Lower leg skin (tissue), 4 donors: ENCODE data around the gene EYA3. TPM values are rescaled to one million over a fixed set of nuclear protein-coding genes. Genes with fewer than 3 reads are reported as not detected.

Source experiments
- DNase-seq, 2 donors: peaks; one replicate each; pipeline ENCODE4 v3.0.0-alpha.2; 2019; ENCODE audit warnings: low spot score in 2 of 2
- H3K4me3 ChIP-seq: fragments of 200-600 bp; sonication (generic); 2 replicates; pipeline ENCODE4 v1.5.1; 2017; ENCODE audit warnings: mild to moderate bottlenecking, low read depth; ENCODE audit not compliant: poor library complexity, severe bottlenecking
- POLR2A ChIP-seq, 2 donors: fragments of 450-650 bp; IDR thresholded peaks; one replicate each; pipeline ENCODE4 v1.6.1; 2016 to 2017; ENCODE audit warnings: antibody characterized with exemption in 2 of 2, mild to moderate bottlenecking in 1 of 2, moderate library complexity in 1 of 2
- WGBS, 2 donors: methylation state at CpG; one replicate each; pipeline ENCODE4 v1.1.5; 2018; 5-methylcytosine and 5-hydroxymethylcytosine counted together
- intact Hi-C: fragments of 100-400 bp; cut with DNase I; formaldehyde crosslinking; loops from one replicate; pipeline ENCODE4 v1.15.0; 2023; ENCODE audit warnings: low total_unique reads
- total RNA-seq, 4 donors: library from RNA; depleted of rRNA; stranded (reverse); fragments of >200 nt; gene quantifications; one replicate each; pipeline ENCODE4 v1.1.0, GENCODE V29; 2016
- TF ChIP-seq, protein P1 (sequence below), 3 donors: fragments of 450-650 bp; IDR thresholded peaks; one replicate each; pipeline ENCODE4 v1.5.1; 2016; ENCODE audit warnings: antibody characterized with exemption in 3 of 3, mild to moderate bottlenecking in 3 of 3, moderate library complexity in 2 of 3

EYA3 gene
- total RNA-seq, 4 donors from 2014 or later = 14.9 to 20.1 (median 17.1) TPM

- no peak overlapping the region for H3K4me3 ChIP-seq
- intact Hi-C loops = no loop called here
- TF ChIP-seq POLR2A (IDR thresholded peaks at IDR 0.05) = no peak
- TF ChIP-seq, protein P1, sequence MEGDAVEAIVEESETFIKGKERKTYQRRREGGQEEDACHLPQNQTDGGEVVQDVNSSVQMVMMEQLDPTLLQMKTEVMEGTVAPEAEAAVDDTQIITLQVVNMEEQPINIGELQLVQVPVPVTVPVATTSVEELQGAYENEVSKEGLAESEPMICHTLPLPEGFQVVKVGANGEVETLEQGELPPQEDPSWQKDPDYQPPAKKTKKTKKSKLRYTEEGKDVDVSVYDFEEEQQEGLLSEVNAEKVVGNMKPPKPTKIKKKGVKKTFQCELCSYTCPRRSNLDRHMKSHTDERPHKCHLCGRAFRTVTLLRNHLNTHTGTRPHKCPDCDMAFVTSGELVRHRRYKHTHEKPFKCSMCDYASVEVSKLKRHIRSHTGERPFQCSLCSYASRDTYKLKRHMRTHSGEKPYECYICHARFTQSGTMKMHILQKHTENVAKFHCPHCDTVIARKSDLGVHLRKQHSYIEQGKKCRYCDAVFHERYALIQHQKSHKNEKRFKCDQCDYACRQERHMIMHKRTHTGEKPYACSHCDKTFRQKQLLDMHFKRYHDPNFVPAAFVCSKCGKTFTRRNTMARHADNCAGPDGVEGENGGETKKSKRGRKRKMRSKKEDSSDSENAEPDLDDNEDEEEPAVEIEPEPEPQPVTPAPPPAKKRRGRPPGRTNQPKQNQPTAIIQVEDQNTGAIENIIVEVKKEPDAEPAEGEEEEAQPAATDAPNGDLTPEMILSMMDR (IDR thresholded peaks at IDR 0.05) = no peak
- 95 to 97% methylated on average over 3 of the region's 3 CpGs for WGBS, 2 donors
- no peak for DNase-seq
These were observed 97.4 kb downstream of the EYA3 start for GRCh38 chr1:27990920-27991537.

DNA sequence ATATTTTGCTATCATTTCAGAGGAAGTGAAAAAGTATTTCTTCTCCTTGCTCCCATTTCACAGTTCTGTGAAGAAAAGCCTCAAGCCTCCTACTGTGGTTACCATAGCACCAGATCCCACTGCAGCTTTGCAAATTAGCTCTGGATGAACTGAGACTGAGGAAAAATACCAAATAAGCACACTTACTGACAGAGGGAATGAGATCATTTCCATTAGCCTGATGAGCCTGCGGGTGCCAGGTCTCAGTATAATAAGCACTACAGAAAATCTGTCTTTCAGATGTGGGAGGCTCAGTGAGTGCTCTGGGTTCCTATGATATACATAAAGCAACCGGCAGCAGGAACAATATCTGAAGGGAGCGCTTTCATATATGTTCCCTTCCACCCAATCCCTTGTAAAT, 107.3 kb downstream of the EYA3 start:
- intact Hi-C loops = no loop called here
- 68 to 71% methylated on average over 3 of the region's 3 CpGs for WGBS, 2 donors
- TF ChIP-seq, protein P1 (IDR thresholded peaks at IDR 0.05) = no peak
- TF ChIP-seq POLR2A (IDR thresholded peaks at IDR 0.05) = no peak
- no peak for DNase-seq
- H3K4me3 ChIP-seq = no peak overlapping the region

GRCh38 chr1:27980216-27980845, 108.1 kb downstream of the EYA3 start:
- intact Hi-C loops = no loop called here
- WGBS, 2 donors = 75 to 83% methylated on average over 1 of the region's 1 CpG
- no peak for DNase-seq
- no peak overlapping the region for H3K4me3 ChIP-seq
- no peak for TF ChIP-seq POLR2A (IDR thresholded peaks at IDR 0.05)
- TF ChIP-seq, protein P1 (IDR thresholded peaks at IDR 0.05) = no peak

DNA sequence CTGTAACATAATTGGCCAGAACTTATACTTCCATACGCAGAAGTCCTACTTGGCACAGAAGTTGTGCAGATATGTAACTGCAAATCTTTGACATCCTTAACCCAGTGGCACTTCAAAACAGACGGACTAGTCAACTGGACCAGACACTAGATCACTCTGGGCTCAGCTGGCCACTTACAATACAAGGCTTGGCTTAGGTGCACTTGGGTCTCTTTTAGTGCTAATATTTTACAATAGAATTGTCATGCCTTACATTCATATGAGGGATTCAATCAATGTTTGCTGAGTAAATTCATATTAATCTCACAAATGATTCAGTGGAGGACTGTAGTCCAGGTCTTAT, 108.6 kb downstream of the EYA3 start:
- 22 to 33% methylated on average over 2 of the region's 2 CpGs for WGBS, 2 donors
- no peak for DNase-seq
- TF ChIP-seq, protein P1 (IDR thresholded peaks at IDR 0.05) = no peak
- no peak for TF ChIP-seq POLR2A (IDR thresholded peaks at IDR 0.05)
- no peak overlapping the region for H3K4me3 ChIP-seq
- intact Hi-C loops = loop anchor here (10.0 kb wide), 1 partner anchor 125 kb away; no protein-coding TSS in a partner anchor

DNA sequence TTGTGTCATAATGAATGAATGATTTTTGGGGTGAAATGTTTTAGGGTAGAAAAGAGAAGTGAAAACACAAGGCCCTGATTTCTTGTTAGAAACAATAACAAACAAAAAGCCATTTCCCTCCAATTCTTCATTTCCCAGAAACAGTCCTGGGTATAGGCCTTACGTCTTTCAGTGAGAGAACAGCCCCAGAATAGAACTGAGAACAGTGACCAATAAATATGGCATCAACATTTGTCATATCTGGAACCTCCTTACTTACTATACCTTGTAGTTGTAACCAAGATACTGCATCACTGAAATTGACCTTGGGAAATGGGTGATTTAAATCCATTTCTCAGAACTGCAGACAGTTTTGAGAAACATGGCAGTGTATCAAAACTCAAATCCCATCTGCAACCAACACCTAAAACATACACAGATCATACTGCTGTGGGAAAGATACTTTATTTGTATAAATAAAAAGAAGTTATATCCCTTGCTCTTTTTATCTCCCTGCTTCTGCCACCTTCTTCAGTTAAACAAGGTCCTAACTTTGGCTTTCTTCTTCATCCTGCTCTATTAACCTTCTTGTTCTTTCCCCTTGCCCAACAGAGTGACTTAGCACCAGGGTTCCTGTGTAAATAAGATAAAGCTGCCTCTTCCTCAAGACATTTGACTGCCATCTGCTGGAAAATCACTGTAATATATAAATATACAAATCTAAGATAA, 109.1 kb downstream of the EYA3 start:
- WGBS, 2 donors = 66 to 73% methylated on average over 1 of the region's 1 CpG
- no peak overlapping the region for H3K4me3 ChIP-seq
- intact Hi-C loops = loop anchor here (10.0 kb wide), 1 partner anchor 125 kb away; no protein-coding TSS in a partner anchor
- DNase-seq = no peak
- no peak for TF ChIP-seq POLR2A (IDR thresholded peaks at IDR 0.05)
- TF ChIP-seq, protein P1 (IDR thresholded peaks at IDR 0.05) = no peak
